ENCODE data around the gene FAM13A.

FAM13A gene

GRCh38 chr4:88830598-88830997 is 226.4 kb downstream of the FAM13A start:
- DNase-seq: no peak

DNA sequence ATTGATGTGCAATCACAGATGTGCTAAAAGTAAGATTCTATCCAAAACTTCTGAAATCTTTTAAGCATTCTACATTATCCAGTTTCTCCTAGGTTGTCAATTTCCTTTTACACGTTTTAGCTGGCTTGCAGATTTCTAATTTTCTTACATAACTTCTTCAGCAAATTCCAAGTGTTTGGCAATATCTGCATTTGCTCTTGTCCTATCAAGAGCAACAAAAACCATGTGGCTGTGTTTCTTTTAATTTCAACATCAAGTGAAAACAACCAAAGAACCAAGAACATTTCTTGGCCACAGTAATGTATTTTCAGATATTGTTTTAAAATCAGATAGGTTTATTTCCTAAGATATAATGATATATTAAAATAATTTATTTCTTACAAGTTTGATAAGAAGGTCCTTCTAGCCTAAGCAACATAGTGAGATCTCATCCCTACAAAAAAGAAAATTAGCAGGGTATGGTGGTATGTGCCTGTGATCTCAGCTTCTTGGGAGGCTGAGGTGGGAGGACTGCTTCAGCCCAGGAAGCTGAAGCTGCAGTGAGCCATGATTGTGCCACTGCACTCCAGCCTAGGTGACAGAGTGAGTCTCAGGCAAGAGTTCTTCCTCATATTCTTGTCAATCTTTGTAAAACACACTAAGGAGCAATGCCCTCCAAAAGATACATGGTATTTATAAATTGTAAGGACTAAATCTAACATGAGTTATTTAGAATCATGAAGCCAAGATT is 228.0 kb downstream of the FAM13A start:
- peak in 1 of 2 donors; percentile 50 for DNase-seq

DNA sequence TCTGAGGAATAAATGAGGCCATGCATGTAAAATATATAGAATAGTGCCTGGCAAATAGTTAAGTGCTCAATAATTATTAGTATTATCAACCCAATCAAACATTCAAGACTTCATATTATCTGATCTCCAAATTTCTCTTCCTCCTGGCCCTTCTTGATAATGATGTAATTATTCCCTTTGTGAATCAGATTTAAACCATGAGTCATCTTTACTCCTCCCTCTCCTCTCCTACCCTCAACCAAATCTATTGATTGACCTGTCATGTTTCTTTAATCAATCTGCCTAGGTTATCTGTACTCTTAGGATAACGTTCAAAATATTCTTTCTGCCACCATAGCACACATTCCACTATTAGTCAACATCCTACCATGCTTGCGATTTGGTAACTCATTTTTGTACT is 229.5 kb downstream of the FAM13A start:
- no peak for DNase-seq

- peak in 1 of 2 donors; percentile 36 for DNase-seq
Observed at GRCh38 chr4:88826771-88827170, 230.2 kb downstream of the FAM13A start.

DNA sequence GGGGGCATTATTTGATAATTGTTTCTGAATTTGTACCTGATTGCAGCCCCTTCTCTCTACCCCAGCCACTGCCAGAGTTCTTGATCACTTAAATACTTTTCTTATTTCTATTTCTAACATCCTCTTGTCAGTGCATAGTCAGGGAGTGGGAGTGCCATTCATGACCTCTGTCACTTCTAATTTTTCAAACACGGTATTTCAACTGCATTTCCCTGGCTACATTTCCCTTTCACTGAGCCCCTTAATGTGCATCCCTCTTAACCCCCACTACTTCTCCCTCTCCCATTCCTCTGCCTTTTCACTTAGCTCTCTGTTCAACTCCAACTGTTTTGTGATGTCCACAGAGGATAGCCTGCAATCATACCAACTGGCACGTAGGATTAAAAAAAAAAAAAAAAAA is 231.1 kb downstream of the FAM13A start:
- DNase-seq: no peak

DNA sequence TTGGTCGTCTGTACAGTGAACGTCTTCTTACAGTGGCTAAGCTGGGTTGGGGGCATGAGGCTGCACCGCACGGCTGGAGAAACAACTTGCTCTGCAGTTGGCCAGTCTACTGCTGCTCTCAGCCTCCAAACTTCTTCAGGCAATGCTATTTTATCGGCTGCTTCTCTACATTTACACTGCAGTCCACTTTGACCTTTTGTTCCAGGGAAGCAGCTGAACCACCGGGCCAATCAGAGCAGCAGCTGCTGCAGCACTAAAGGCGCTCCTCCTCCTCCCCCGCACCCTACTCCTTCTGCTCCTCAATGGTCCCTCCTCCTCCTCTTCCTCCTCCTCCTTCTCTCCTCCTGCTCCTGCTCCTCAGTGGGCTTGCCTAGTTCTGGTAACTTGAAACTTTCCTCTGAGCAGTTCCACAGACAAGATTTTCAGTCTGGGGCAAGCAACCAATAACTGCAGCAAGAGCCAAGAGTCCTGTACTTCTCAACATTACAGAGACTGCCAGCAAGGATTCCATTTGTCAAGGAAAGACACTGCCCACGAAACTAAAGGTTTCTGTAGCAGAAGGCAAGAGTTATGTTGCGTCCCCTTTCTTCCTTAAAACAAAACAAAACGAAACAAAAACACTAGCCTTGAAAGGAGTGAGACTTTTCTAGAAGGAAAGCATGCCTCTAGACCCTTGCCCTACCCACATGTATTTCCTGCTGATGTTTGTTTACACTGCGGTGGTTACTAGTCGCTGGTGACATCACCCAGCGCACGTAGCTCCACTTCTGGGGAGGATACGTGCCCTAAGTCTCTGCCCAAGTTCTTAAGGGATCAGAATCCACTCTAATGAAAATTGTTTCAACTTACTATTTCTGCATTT is 233.7 kb downstream of the FAM13A start:
- DNase-seq: peak; percentile 73 to 84

- no peak for DNase-seq
Observed at GRCh38 chr4:88822034-88822789, 234.8 kb downstream of the FAM13A start.

DNA sequence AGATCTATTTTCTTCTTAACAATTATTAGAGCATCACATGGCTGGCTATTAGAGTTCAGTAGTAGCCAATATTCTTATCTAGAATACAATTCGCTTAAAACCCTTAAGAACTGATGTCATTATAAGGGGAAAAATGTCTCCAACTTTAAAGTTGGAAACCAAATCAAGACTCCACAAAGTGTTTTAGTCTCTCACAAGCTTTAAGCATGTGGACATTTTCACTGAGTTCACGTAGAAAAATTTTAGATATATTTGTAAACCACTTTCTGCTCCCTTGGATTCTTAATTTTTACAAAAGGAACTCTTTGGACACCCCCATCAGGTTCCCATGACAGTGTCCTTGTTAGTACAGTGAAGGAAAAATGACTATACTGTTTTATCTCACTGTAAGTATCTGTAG is 235.5 kb downstream of the FAM13A start:
- DNase-seq: no peak

- no peak for DNase-seq
Observed at GRCh38 chr4:88820698-88821415, 236.1 kb downstream of the FAM13A start.

DNA sequence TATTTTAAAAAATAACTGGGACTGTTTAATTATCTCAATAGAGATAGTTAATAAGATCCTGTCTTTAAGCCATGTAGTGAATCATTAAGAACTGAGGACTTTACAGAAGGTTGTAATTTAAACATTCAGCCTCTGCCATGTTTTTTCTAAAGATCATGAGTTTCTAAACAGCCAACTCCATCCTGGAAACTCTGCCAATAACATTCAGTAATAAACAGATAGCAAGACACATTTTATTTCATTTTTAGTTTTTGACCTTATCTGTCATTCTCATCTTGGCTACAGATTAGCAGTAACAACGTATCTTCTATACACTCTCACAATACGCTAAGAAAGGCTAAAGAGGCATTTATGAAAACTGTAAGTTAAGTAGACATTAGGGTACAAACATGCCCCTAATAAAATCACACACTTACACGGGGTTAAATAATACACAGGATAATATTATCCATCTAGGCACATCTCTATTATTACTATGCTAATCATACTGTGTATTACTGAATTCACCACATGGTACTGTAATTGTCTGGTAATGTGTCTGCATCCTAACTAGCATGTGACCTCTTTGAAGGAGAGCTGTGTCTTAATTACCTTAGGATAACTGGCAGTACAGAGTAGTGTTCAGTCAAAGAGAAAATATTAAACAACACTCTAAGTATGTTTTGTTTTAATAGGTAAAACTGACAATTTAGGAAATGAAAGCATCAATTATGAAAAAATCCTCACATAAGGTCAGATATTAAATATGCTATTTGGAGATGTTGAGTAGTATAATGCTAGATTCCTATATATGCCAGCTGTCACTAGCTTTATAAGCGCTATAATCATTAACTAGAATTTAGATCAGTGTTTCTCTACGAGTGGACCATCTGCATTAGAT is 236.9 kb downstream of the FAM13A start:
- DNase-seq: no peak

GRCh38 chr4:88818631-88819470 is 238.1 kb downstream of the FAM13A start:
- DNase-seq: peak; percentile 31 to 55

- DNase-seq: no peak
Observed at GRCh38 chr4:88817740-88818139, 239.2 kb downstream of the FAM13A start.

GRCh38 chr4:88816360-88816759 is 240.6 kb downstream of the FAM13A start:
- DNase-seq: no peak

- DNase-seq: no peak
Observed at GRCh38 chr4:88814043-88814617, 242.9 kb downstream of the FAM13A start.

GRCh38 chr4:88813013-88813412 is 244.0 kb downstream of the FAM13A start:
- DNase-seq: no peak

- no peak for DNase-seq
Observed at GRCh38 chr4:88812420-88812819, 244.6 kb downstream of the FAM13A start.

DNA sequence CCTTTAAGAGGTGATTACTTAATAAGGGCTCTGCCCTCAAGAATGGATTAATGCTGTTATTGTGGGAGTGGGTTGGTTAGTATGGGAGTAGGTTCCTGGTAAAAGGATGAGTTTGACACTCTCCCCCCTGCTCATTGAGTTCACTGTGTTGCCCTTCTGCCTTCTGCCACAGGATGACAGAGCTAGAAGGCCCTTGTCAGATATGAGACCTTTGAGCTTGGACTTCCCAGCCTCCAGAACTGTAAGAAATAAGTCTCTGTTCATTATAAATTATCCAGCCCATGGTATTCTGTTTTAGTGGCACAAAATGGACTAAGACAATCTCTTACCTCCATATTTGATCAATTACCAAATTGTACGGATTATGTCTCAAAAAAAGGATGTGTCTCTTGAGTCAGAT is 245.1 kb downstream of the FAM13A start:
- no peak for DNase-seq

GRCh38 chr4:88810325-88810724 is 246.7 kb downstream of the FAM13A start:
- DNase-seq: no peak

- DNase-seq: no peak
Observed at GRCh38 chr4:88809576-88810219, 247.3 kb downstream of the FAM13A start.

- DNase-seq: no peak
Observed at GRCh38 chr4:88809101-88809500, 247.9 kb downstream of the FAM13A start.
